HepG2 (cell line): Measurements from ENCODE around the gene SLC22A4. TPM values are rescaled to one million over a fixed set of nuclear protein-coding genes. Genes with fewer than 3 reads are reported as not detected.

Source experiments
- ATAC-seq: fragments of 200-7000 bp; cut with Tn5 transposase; 3 replicates; pipeline ENCODE4 v1.9.1; 2020; ENCODE audit warnings: mild to moderate bottlenecking, moderate library complexity
- BruUV-seq: library from RNA; stranded (reverse); fragments of 400-500 nt; replicated peaks from 2 replicates; lab custom pipeline; 2021; lab: Mats Ljungman, UMichigan
- CTCF ChIA-PET: fragments of 300-600 bp; formaldehyde crosslinking; extraction: SDS; loops from one replicate; lab custom pipeline; 2021; ENCODE audit warnings: low total read pairs, inconsistent platforms, low intra/inter-chr PET ratio; lab: Yijun Ruan, JAX
- POLR2A ChIA-PET: fragments of 350-600 bp; sonication (Branson Sonifier 250); formaldehyde crosslinking; loops from one replicate; lab custom pipeline; 2020; ENCODE audit warnings: antibody characterized with exemption, inconsistent platforms; lab: Yijun Ruan, JAX
- DNase-seq: peaks from one replicate; pipeline ENCODE4 v3.0.0-alpha.2; 2015; ENCODE audit warnings: low spot score
- FAIRE-seq: peaks from 3 replicates; lab custom pipeline; 2011; peaks lifted over from hg19 to GRCh38; lab: Jason Lieb, UNC
- H2AFZ ChIP-seq: one replicate; pipeline ENCODE4 v1.6.1; 2011; ENCODE audit warnings: low read length, inconsistent platforms
- H3K27ac ChIP-seq: fragments of 300-600 bp; 3 replicates; pipeline ENCODE4 v1.8.0; 2011; ENCODE audit warnings: mixed run types, mild to moderate bottlenecking, mixed read lengths, low read length, inconsistent platforms; ENCODE audit not compliant: insufficient read depth; ENCODE audit errors: extremely low read length
- H3K27me3 ChIP-seq, 2 experiments: fragments of 200-600 bp in 1 of 2; 2 replicates in 1 of 2; 3 replicates in 1 of 2; pipeline versions ENCODE4 v1.6.0 to v1.8.0; 2011; ENCODE audit warnings: low read length in 2 of 2, mild to moderate bottlenecking in 2 of 2, moderate library complexity in 2 of 2, inconsistent platforms in 1 of 2; ENCODE audit not compliant: insufficient read depth in 2 of 2, control insufficient read depth in 1 of 2
- H3K36me3 ChIP-seq, 2 experiments: fragments of 200-600 bp in 1 of 2; replicated peaks in 1 of 2; 2 replicates in 1 of 2; 3 replicates in 1 of 2; pipeline versions ENCODE4 v1.5.1 to v1.8.0; 2011; ENCODE audit warnings: low read length in 2 of 2, inconsistent platforms in 1 of 2; ENCODE audit not compliant: insufficient read depth in 2 of 2, control insufficient read depth in 1 of 2
- H3K4me1 ChIP-seq: 2 replicates; pipeline ENCODE4 v1.5.1; 2012; ENCODE audit warnings: low read length, inconsistent platforms; ENCODE audit not compliant: insufficient read depth
- H3K4me2 ChIP-seq: 2 replicates; pipeline ENCODE4 v1.6.0; 2011; ENCODE audit warnings: low read depth, low read length, inconsistent platforms
- H3K4me3 ChIP-seq, 3 experiments: fragments of 200-600 bp in 1 of 3; sonication (generic), shearing (Covaris generic) in 1 of 3; replicated peaks in 1 of 3; 2 replicates each; pipeline ENCODE4 v1.5.1; 2011 to 2016; ENCODE audit warnings: low read length in 3 of 3, inconsistent platforms in 2 of 3, low read depth in 2 of 3, mild to moderate bottlenecking in 2 of 3, control low read depth in 1 of 3, mixed read lengths in 1 of 3; ENCODE audit not compliant: insufficient read depth in 1 of 3
- H3K79me2 ChIP-seq: one replicate; pipeline ENCODE4 v1.6.1; 2011; ENCODE audit warnings: low read length, inconsistent platforms; ENCODE audit not compliant: insufficient read depth
- H3K9ac ChIP-seq: 2 replicates; pipeline ENCODE4 v1.6.0; 2011; ENCODE audit warnings: mild to moderate bottlenecking, low read depth, low read length, inconsistent platforms; ENCODE audit not compliant: insufficient read depth
- H3K9me3 ChIP-seq: 2 replicates; pipeline ENCODE4 v1.5.1; 2012; ENCODE audit warnings: mild to moderate bottlenecking, low read length
- H4K20me1 ChIP-seq: 2 replicates; pipeline ENCODE4 v1.6.0; 2011; ENCODE audit warnings: inconsistent platforms, mild to moderate bottlenecking, low read length, moderate library complexity; ENCODE audit not compliant: insufficient read depth
- CERS6 ChIP-seq: sonication (generic); formaldehyde crosslinking; IDR thresholded peaks from 2 replicates; pipeline ENCODE4 v1.5.0; 2020; ENCODE audit warnings: missing genetic modification reagents
- JUND ChIP-seq: sonication (generic); formaldehyde crosslinking; IDR thresholded peaks from 2 replicates; pipeline ENCODE4 v1.8.0; 2022; ENCODE audit warnings: mild to moderate bottlenecking, missing genetic modification reagents
- KDM3A ChIP-seq: IDR thresholded peaks from 2 replicates; pipeline ENCODE4 v1.6.1; 2018; ENCODE audit warnings: low read depth, missing compliant biosample characterization
- KLF12 ChIP-seq: sonication (generic); formaldehyde crosslinking; IDR thresholded peaks from 2 replicates; pipeline ENCODE4 v1.4.0; 2020; ENCODE audit warnings: missing genetic modification reagents, borderline replicate concordance
- MAZ ChIP-seq, 2 experiments: sonication (generic) in 1 of 2; formaldehyde crosslinking in 1 of 2; IDR thresholded peaks; 2 replicates each; pipeline versions ENCODE4 v1.5.0 to v1.6.1; 2012 to 2020; ENCODE audit warnings: low read depth in 2 of 2, mild to moderate bottlenecking in 2 of 2, borderline replicate concordance in 1 of 2, improper control_type of control experiment in 1 of 2, low read length in 1 of 2, missing genetic modification reagents in 1 of 2, moderate library complexity in 1 of 2
- NCOA2 ChIP-seq: sonication (generic); formaldehyde crosslinking; IDR thresholded peaks from 2 replicates; pipeline ENCODE4 v1.8.0; 2022; ENCODE audit warnings: inconsistent platforms
- RARA ChIP-seq: IDR thresholded peaks from 2 replicates; pipeline ENCODE4 v1.6.1; 2016; ENCODE audit warnings: missing genetic modification reagents, missing compliant biosample characterization
- RBM39 ChIP-seq: fragments of 200-400 bp; formaldehyde crosslinking; IDR thresholded peaks from one replicate; pipeline ENCODE4 v1.6.1; 2018; ENCODE audit warnings: antibody characterized with exemption, mild to moderate bottlenecking, low read depth, low read length; ENCODE audit not compliant: poor library complexity, severe bottlenecking
- SATB2 ChIP-seq: sonication (generic); formaldehyde crosslinking; IDR thresholded peaks from 2 replicates; pipeline ENCODE4 v1.5.0; 2020; ENCODE audit warnings: missing genetic modification reagents
- SRSF1 ChIP-seq: fragments of 200-400 bp; formaldehyde crosslinking; optimal IDR thresholded peaks from 2 replicates; pipeline ENCODE3; 2017; ENCODE audit warnings: mild to moderate bottlenecking, low read depth, low read length, moderate library complexity
- XRCC5 ChIP-seq: fragments of 200-400 bp; formaldehyde crosslinking; optimal IDR thresholded peaks from 2 replicates; pipeline ENCODE3; 2017; ENCODE audit warnings: mild to moderate bottlenecking, low read length
- ZC3H13 ChIP-seq: sonication (generic); formaldehyde crosslinking; IDR thresholded peaks from 2 replicates; pipeline ENCODE4 v1.8.1; 2023; ENCODE audit warnings: mild to moderate bottlenecking, missing genetic modification reagents, moderate library complexity
- ZNF205 ChIP-seq: IDR thresholded peaks from 2 replicates; pipeline ENCODE4 v1.6.1; 2018; ENCODE audit warnings: missing biosample characterization, missing genetic modification reagents
- ZNF230 ChIP-seq: sonication (generic); formaldehyde crosslinking; IDR thresholded peaks from 2 replicates; pipeline ENCODE4 v1.4.0; 2020; ENCODE audit warnings: mild to moderate bottlenecking, missing genetic modification reagents
- ZNF382 ChIP-seq: sonication (generic); formaldehyde crosslinking; IDR thresholded peaks from 2 replicates; pipeline ENCODE4 v1.5.0; 2020; ENCODE audit warnings: missing genetic modification reagents, mild to moderate bottlenecking, borderline replicate concordance
- ZNF432 ChIP-seq: sonication (generic); formaldehyde crosslinking; IDR thresholded peaks from 2 replicates; pipeline ENCODE4 v1.5.0; 2020; ENCODE audit warnings: missing genetic modification reagents, mild to moderate bottlenecking, borderline replicate concordance
- ZNF619 ChIP-seq: sonication (generic); formaldehyde crosslinking; IDR thresholded peaks from 2 replicates; pipeline ENCODE4 v1.4.0; 2020; ENCODE audit warnings: mild to moderate bottlenecking, missing genetic modification reagents
- ZNF766 ChIP-seq: sonication (generic); formaldehyde crosslinking; IDR thresholded peaks from 2 replicates; pipeline ENCODE4 v1.5.0; 2020; ENCODE audit warnings: missing genetic modification reagents, borderline replicate concordance
- ZNF883 ChIP-seq: sonication (generic); formaldehyde crosslinking; IDR thresholded peaks from 2 replicates; pipeline ENCODE4 v1.5.1; 2020; ENCODE audit warnings: mild to moderate bottlenecking, missing genetic modification reagents; ENCODE audit errors: not compliant biosample characterization
- ZSCAN30 ChIP-seq: sonication (generic); formaldehyde crosslinking; IDR thresholded peaks from 2 replicates; pipeline ENCODE4 v1.5.0; 2020; ENCODE audit warnings: mild to moderate bottlenecking, missing genetic modification reagents
- WGBS: methylation state at CpG from one replicate; pipeline ENCODE4 v1.1.6; 2017; ENCODE audit warnings: low lambda C conversion rate; 5-methylcytosine and 5-hydroxymethylcytosine counted together
- in situ Hi-C: cut with HindIII; loops from 2 replicates; pipeline ENCODE4 v1.10.0; 2017; ENCODE audit warnings: low pct_unique_long_range_greater_than_20kb; ENCODE audit not compliant: extremely low pct_ligation_motif_present
- intact Hi-C: fragments of 100-400 bp; cut with micrococcal nuclease; formaldehyde crosslinking; loops from one replicate; pipeline ENCODE4 v1.10.0; 2022; ENCODE audit not compliant: unreplicated experiment
- polyA plus RNA-seq, 8 experiments: library from polyadenylated mRNA; depleted of rRNA in 3 of 8; stranded (reverse) in 7 of 8; unstranded in 1 of 8; fragments of >200 nt; fragmentation: Illumina TruSeq in 4 of 8; extraction: Trizol in 4 of 8; gene quantifications; 2 replicates each; pipeline versions ENCODE4 v1.2.1 to v1.2.3, GENCODE V29; 2011 to 2016; ENCODE audit warnings: low read depth in 4 of 8, missing spikeins in 1 of 8, mixed read lengths in 1 of 8; ENCODE audit not compliant: insufficient read depth in 1 of 8
- total RNA-seq, 5 experiments: library from RNA; depleted of rRNA; stranded (reverse); fragments of >200 nt; fragmentation: Illumina TruSeq; extraction: Trizol; gene quantifications; 2 replicates each; pipeline ENCODE4 v1.2.3, GENCODE V29; 2016; ENCODE audit warnings: low read depth in 1 of 5

The SLC22A4 gene
- total and polyA plus RNA-seq, 2 of the 13 experiments (the other 11 are each of a cell fraction or from before 2014, with no cell fraction given): 0.33 to 0.62 TPM

- Histone ChIP-seq H3K4me1 (peaks cover 40% of the 10 kb centered on the region), H3K79me2 (no peaks in the 10 kb centered on the region), H3K4me3 (no peak overlapping the region), H4K20me1 (no peaks in the 10 kb centered on the region), H3K27ac (no peak overlapping the region), H3K36me3 (no peaks in the 10 kb centered on the region), H3K9me3 (no peaks in the 10 kb centered on the region), H2AFZ (no peak overlapping the region), H3K9ac (no peak overlapping the region), H3K4me2 (no peak overlapping the region), H3K27me3 (no peaks in the 10 kb centered on the region; a peak in 1 of 5 replicates)
- TF ChIP-seq ZNF432 (CRISPR knock-in tag): no peak
- no peak for TF ChIP-seq ZNF382
- no peak for TF ChIP-seq ZNF883
- TF ChIP-seq ZNF619 (CRISPR knock-in tag): no peak
- TF ChIP-seq ZSCAN30: no peak
- no peak for TF ChIP-seq RBM39
- no peak for TF ChIP-seq ZC3H13 (CRISPR knock-in tag)
- TF ChIP-seq JUND (CRISPR knock-in tag): no peak
- no peak for TF ChIP-seq ZNF766 (CRISPR knock-in tag)
- TF ChIP-seq CERS6 (CRISPR knock-in tag): no peak
- TF ChIP-seq SRSF1: no peak
- TF ChIP-seq ZNF230 (CRISPR knock-in tag): no peak
- TF ChIP-seq RARA (CRISPR knock-in tag): no peak
- no peak for TF ChIP-seq SATB2
- no peak for TF ChIP-seq KLF12 (CRISPR knock-in tag)
- TF ChIP-seq NCOA2 (CRISPR knock-in tag): no peak
- no peak for TF ChIP-seq ZNF205 (CRISPR knock-in tag)
- TF ChIP-seq MAZ (IDR thresholded peaks at IDR 0.05; ENCODE audit: borderline replicate concordance, low read depth, low read length): no peak
- TF ChIP-seq MAZ (CRISPR knock-in tag; IDR thresholded peaks at IDR 0.05; ENCODE audit: low read depth): no peak
- no peak for TF ChIP-seq XRCC5
- no peak for TF ChIP-seq KDM3A
- BruUV-seq: no TSS peak
- intact Hi-C loops (no loop called here), in situ Hi-C loops (no loop called here)
- DNase-seq (no peak), FAIRE-seq (no peak), ATAC-seq (no peak)
- 26% methylated on average over 5 of the region's 5 CpGs for WGBS
- ChIA-PET POLR2A (interaction anchor here (1.0 to 1.5 kb wide), 2 partner anchors 18 to 19 kb away, joined by 3 to 5 read pairs; partner anchors contain the start of gene SLC22A4), CTCF (no interaction called here)
Observed at GRCh38 chr5:132275367-132276220, 18.6 kb upstream of the SLC22A4 start.
